ENCODE results near the gene PPM1A.
A peak's percentile ranks its signal among the peaks of the same experiment; 100 is the strongest.

- TF ChIP-seq TAF1 (IDR thresholded peaks at IDR 0.05; ENCODE audit: borderline replicate concordance, low read depth, low read length), result no peak
- 0 out of 2 replicates have a peak, but pooled peaks have one; percentile 50 for TF ChIP-seq POLR2A (IDR thresholded peaks at IDR 0.05; ENCODE audit: low read depth, low read length)
- TF ChIP-seq POLR2AphosphoS5 (IDR thresholded peaks at IDR 0.05; ENCODE audit: low read depth, low read length), result peak; percentile 72
These were observed 36.3 kb upstream of the PPM1A start for GRCh38 chr14:60212503-60213371.
